GM12878 (cell line): ENCODE data around the gene BICC1. TPM values are rescaled to one million over a fixed set of nuclear protein-coding genes. Genes with fewer than 3 reads are reported as not detected.

Experiments
- ATAC-seq: fragments of 200-7000 bp; cut with Tn5 transposase; 3 replicates; pipeline ENCODE4 v1.9.1; 2020; ENCODE audit warnings: mild to moderate bottlenecking, moderate library complexity
- BruUV-seq: library from RNA; stranded (reverse); fragments of 400-500 nt; replicated peaks from 2 replicates; lab custom pipeline; 2021; lab: Mats Ljungman, UMichigan
- CTCF ChIA-PET: fragments of 300-600 bp; sonication (Branson Sonifier 250); formaldehyde crosslinking; extraction: SDS; loops from one replicate; lab custom pipeline; 2021; ENCODE audit warnings: inconsistent platforms; lab: Yijun Ruan, JAX
- POLR2A ChIA-PET: fragments of 350-600 bp; formaldehyde crosslinking; extraction: SDS; loops from one replicate; lab custom pipeline; 2021; ENCODE audit warnings: inconsistent platforms; lab: Charles Lee
- RAD21 ChIA-PET: fragments of 300-600 bp; sonication (Branson Sonifier 250); formaldehyde crosslinking; loops from one replicate; lab custom pipeline; 2023; ENCODE audit warnings: antibody characterized with exemption; ENCODE audit not compliant: unreplicated experiment; lab: Charles Lee
- SMC1A ChIA-PET: fragments of 300-600 bp; sonication (Branson Sonifier 250); formaldehyde crosslinking; loops from one replicate; lab custom pipeline; 2023; ENCODE audit not compliant: unreplicated experiment, uncharacterized antibody; lab: Charles Lee
- DNase-seq: peaks from one replicate; pipeline ENCODE4 v3.0.0-alpha.2; 2011; ENCODE audit warnings: low read depth, low spot score
- FAIRE-seq: peaks from 3 replicates; lab custom pipeline; 2011; peaks lifted over from hg19 to GRCh38; lab: Jason Lieb, UNC
- H2AFZ ChIP-seq: 2 replicates; pipeline ENCODE4 v1.6.0; 2011; ENCODE audit warnings: low read depth, low read length, control low read depth; ENCODE audit not compliant: control insufficient read depth
- H3K27ac ChIP-seq: 2 replicates; pipeline ENCODE4 v1.5.1; 2011; ENCODE audit warnings: control low read depth; ENCODE audit not compliant: control insufficient read depth, insufficient read depth
- H3K27me3 ChIP-seq, 2 experiments: replicated peaks in 1 of 2; 2 replicates each; pipeline versions ENCODE4 v1.6.0 to v1.6.1; 2011; ENCODE audit warnings: low read length in 1 of 2; ENCODE audit not compliant: control insufficient read depth in 2 of 2, insufficient read depth in 2 of 2
- H3K36me3 ChIP-seq, 2 experiments: 2 replicates each; pipeline ENCODE4 v1.5.1; 2011; ENCODE audit warnings: low read length in 1 of 2; ENCODE audit not compliant: control insufficient read depth in 2 of 2, insufficient read depth in 2 of 2
- H3K4me1 ChIP-seq: 2 replicates; pipeline ENCODE4 v1.6.1; 2011; ENCODE audit warnings: mild to moderate bottlenecking, low read length, moderate library complexity, mixed read lengths; ENCODE audit not compliant: control insufficient read depth, insufficient read depth
- H3K4me2 ChIP-seq: 2 replicates; pipeline ENCODE4 v1.6.0; 2011; ENCODE audit warnings: control low read depth; ENCODE audit not compliant: control insufficient read depth, insufficient read depth
- H3K4me3 ChIP-seq: fragments of 200-600 bp; sonication (generic); 2 replicates; pipeline ENCODE4 v1.5.1; 2016
- H3K79me2 ChIP-seq: 2 replicates; pipeline ENCODE4 v1.6.0; 2011; ENCODE audit warnings: low read length; ENCODE audit not compliant: control insufficient read depth, insufficient read depth
- H3K9ac ChIP-seq: 2 replicates; pipeline ENCODE4 v1.8.0; 2011; ENCODE audit warnings: low read length, control low read depth, mixed read lengths; ENCODE audit not compliant: control insufficient read depth, insufficient read depth
- H3K9me3 ChIP-seq: replicated peaks from 3 replicates; pipeline ENCODE4 v1.5.1; 2011; ENCODE audit warnings: mild to moderate bottlenecking, low read length; ENCODE audit not compliant: control insufficient read depth, insufficient read depth
- H4K20me1 ChIP-seq: 2 replicates; pipeline ENCODE4 v1.6.0; 2011; ENCODE audit not compliant: control insufficient read depth, insufficient read depth
- CHD4 ChIP-seq: fragments of 200-600 bp; sonication (generic); IDR thresholded peaks from 2 replicates; pipeline ENCODE4 v1.6.1; 2016; ENCODE audit warnings: mild to moderate bottlenecking
- FOS ChIP-seq: IDR thresholded peaks from 3 replicates; pipeline ENCODE4 v1.6.1; 2011; ENCODE audit warnings: borderline replicate concordance; ENCODE audit not compliant: insufficient read length; ENCODE audit errors: extremely low read depth
- KLF5 ChIP-seq: fragments of 450-650 bp; IDR thresholded peaks from 2 replicates; pipeline ENCODE4 v1.6.1; 2014; ENCODE audit warnings: mild to moderate bottlenecking; ENCODE audit not compliant: partially characterized antibody
- MTA3 ChIP-seq: IDR thresholded peaks from 2 replicates; pipeline ENCODE4 v1.6.1; 2012; ENCODE audit warnings: low read length, inconsistent platforms, borderline replicate concordance
- NR2C1 ChIP-seq: fragments of 450-650 bp; IDR thresholded peaks from 2 replicates; pipeline ENCODE4 v1.6.1; 2017; ENCODE audit warnings: antibody characterized with exemption, mild to moderate bottlenecking, moderate library complexity
- POLR2A ChIP-seq: IDR thresholded peaks from 2 replicates; pipeline ENCODE4 v1.6.1; 2011; ENCODE audit warnings: low read depth, mild to moderate bottlenecking, low read length
- RFX5 ChIP-seq: IDR thresholded peaks from 2 replicates; pipeline ENCODE4 v1.6.1; 2011; ENCODE audit warnings: low read depth, low read length, improper control_type of control experiment
- SREBF1 ChIP-seq: IDR thresholded peaks from 2 replicates; pipeline ENCODE4 v1.6.1; 2012; ENCODE audit warnings: mild to moderate bottlenecking, low read length
- WRNIP1 ChIP-seq: IDR thresholded peaks from 2 replicates; pipeline ENCODE4 v1.6.1; 2011; ENCODE audit warnings: low read depth, low read length, improper control_type of control experiment, borderline replicate concordance
- YY1 ChIP-seq: IDR thresholded peaks from 2 replicates; pipeline ENCODE4 v1.6.1; 2011; ENCODE audit warnings: low read depth, mild to moderate bottlenecking, low read length
- ZNF207 ChIP-seq: fragments of 450-650 bp; IDR thresholded peaks from 2 replicates; pipeline ENCODE4 v1.6.1; 2014; ENCODE audit warnings: antibody characterized with exemption, mild to moderate bottlenecking, borderline replicate concordance
- WGBS: methylation state at CpG from one replicate; pipeline ENCODE4 v1.1.6; 2016; ENCODE audit warnings: low lambda C conversion rate; ENCODE audit not compliant: insufficient replicate concordance, insufficient coverage; ENCODE audit errors: missing lambda C conversion rate; 5-methylcytosine and 5-hydroxymethylcytosine counted together
- in situ Hi-C: fragments of 300-500 bp; cut with MboI; formaldehyde crosslinking; loops from 9 replicates; pipeline ENCODE4 v1.14.3; 2018; ENCODE audit warnings: mixed read lengths
- intact Hi-C: fragments of 100-400 bp; cut with micrococcal nuclease; formaldehyde crosslinking; loops from one replicate; pipeline ENCODE4 v1.14.2; 2022; ENCODE audit not compliant: unreplicated experiment
- polyA plus RNA-seq, 11 experiments: library from polyadenylated mRNA; depleted of rRNA in 4 of 11; unstranded in 6 of 11; stranded (reverse) in 5 of 11; fragments of >200 nt; fragmentation: Nextera tagmentation in 4 of 11; fragmentation: Illumina TruSeq in 1 of 11; extraction: Ambion mirVana in 4 of 11; extraction: Trizol in 1 of 11; gene quantifications; 1 replicate in 1 of 11; 2 replicates in 10 of 11; pipeline versions ENCODE4 v1.2.1 to v1.2.3, GENCODE V29; 2011 to 2016; ENCODE audit warnings: inconsistent platforms in 2 of 11, missing spikeins in 2 of 11, low read depth in 1 of 11
- total RNA-seq, 4 experiments: library from RNA; depleted of rRNA in 3 of 4; stranded (reverse); fragments of >200 nt in 3 of 4; fragmentation: Illumina TruSeq in 1 of 4; extraction: Trizol in 1 of 4; gene quantifications; 2 replicates each; pipeline versions ENCODE4 v1.2.1 to v1.2.3, GENCODE V29; 2013 to 2021
- TF ChIP-seq, protein P1 (sequence below): fragments of 450-650 bp; formaldehyde crosslinking; IDR thresholded peaks from 2 replicates; pipeline ENCODE4 v1.4.0; 2022; ENCODE audit warnings: mild to moderate bottlenecking, moderate library complexity
- TF ChIP-seq, protein P2 (sequence below), 3 experiments: IDR thresholded peaks in 2 of 3; conservative IDR thresholded peaks in 1 of 3; 2 replicates each; pipeline ENCODE4 v1.5.1; 2011; ENCODE audit warnings: low read depth in 3 of 3, low read length in 3 of 3, mild to moderate bottlenecking in 3 of 3, control low read depth in 2 of 3, moderate library complexity in 2 of 3, inconsistent platforms in 1 of 3, mixed read lengths in 1 of 3; ENCODE audit not compliant: control insufficient read depth in 2 of 3, insufficient read depth in 1 of 3; ENCODE audit errors: extremely low read depth in 1 of 3
- TF ChIP-seq, protein P3 (sequence below): fragments of 450-650 bp; IDR thresholded peaks from 2 replicates; pipeline ENCODE4 v1.6.1; 2017; ENCODE audit warnings: mild to moderate bottlenecking
- TF ChIP-seq, protein P4 (sequence below): fragments of 450-650 bp; IDR thresholded peaks from 2 replicates; pipeline ENCODE4 v1.6.1; 2017; ENCODE audit warnings: mild to moderate bottlenecking, low read depth, inconsistent platforms; ENCODE audit not compliant: poor library complexity, severe bottlenecking

The BICC1 gene
- total and polyA plus RNA-seq, 10 of the 15 experiments (the other 5 are each of a cell fraction or from before 2014, with no cell fraction given), result 0.01 to 0.10 (median 0.04) TPM; not detected in 5

DNA sequence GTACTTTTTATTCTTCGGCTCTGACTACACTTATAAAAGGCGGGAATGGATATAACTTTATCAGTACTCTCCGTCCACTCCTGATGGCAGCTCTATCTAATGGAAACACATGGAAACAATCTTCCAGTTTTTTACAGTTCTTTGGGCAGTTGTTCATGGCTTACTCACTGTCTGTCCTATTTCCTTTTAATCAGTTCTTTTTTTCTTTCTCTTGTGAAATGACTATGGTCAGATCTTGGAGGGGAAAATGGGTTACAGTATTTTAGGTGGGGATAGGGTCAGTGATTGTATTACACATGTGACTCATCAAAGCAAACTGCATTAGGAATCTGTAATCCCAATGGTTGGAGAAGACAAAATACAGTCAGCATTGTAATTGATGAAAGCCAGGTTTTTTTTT lies 112.4 kb downstream of the BICC1 start (continued):
- TF ChIP-seq, protein P1, sequence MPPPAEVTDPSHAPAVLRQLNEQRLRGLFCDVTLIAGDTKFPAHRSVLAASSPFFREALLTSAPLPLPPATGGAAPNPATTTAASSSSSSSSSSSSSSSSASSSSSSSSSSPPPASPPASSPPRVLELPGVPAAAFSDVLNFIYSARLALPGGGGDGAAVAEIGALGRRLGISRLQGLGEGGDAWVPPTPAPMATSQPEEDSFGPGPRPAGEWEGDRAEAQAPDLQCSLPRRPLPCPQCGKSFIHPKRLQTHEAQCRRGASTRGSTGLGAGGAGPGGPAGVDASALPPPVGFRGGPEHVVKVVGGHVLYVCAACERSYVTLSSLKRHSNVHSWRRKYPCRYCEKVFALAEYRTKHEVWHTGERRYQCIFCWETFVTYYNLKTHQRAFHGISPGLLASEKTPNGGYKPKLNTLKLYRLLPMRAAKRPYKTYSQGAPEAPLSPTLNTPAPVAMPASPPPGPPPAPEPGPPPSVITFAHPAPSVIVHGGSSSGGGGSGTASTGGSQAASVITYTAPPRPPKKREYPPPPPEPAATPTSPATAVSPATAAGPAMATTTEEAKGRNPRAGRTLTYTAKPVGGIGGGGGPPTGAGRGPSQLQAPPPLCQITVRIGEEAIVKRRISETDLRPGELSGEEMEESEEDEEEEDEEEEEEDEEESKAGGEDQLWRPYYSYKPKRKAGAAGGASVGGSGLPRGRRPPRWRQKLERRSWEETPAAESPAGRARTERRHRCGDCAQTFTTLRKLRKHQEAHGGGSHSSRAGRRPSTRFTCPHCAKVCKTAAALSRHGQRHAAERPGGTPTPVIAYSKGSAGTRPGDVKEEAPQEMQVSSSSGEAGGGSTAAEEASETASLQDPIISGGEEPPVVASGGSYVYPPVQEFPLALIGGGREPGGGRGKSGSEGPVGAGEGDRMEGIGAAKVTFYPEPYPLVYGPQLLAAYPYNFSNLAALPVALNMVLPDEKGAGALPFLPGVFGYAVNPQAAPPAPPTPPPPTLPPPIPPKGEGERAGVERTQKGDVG (CRISPR knock-in tag), result no peak
- TF ChIP-seq NR2C1, result no peak
- TF ChIP-seq POLR2A, result no peak
- no peak for TF ChIP-seq RFX5
- no peak for TF ChIP-seq MTA3
- TF ChIP-seq, protein P2, sequence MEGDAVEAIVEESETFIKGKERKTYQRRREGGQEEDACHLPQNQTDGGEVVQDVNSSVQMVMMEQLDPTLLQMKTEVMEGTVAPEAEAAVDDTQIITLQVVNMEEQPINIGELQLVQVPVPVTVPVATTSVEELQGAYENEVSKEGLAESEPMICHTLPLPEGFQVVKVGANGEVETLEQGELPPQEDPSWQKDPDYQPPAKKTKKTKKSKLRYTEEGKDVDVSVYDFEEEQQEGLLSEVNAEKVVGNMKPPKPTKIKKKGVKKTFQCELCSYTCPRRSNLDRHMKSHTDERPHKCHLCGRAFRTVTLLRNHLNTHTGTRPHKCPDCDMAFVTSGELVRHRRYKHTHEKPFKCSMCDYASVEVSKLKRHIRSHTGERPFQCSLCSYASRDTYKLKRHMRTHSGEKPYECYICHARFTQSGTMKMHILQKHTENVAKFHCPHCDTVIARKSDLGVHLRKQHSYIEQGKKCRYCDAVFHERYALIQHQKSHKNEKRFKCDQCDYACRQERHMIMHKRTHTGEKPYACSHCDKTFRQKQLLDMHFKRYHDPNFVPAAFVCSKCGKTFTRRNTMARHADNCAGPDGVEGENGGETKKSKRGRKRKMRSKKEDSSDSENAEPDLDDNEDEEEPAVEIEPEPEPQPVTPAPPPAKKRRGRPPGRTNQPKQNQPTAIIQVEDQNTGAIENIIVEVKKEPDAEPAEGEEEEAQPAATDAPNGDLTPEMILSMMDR (IDR thresholded peaks at IDR 0.05 in 2 of 3, conservative IDR thresholded peaks at IDR 0.05 in 1 of 3; ENCODE audit: control insufficient read depth in 2 of 3, extremely low read depth in 1 of 3, insufficient read depth in 1 of 3, low read depth in 3 of 3, low read length in 3 of 3), result no peak
- no peak for TF ChIP-seq WRNIP1

DNA sequence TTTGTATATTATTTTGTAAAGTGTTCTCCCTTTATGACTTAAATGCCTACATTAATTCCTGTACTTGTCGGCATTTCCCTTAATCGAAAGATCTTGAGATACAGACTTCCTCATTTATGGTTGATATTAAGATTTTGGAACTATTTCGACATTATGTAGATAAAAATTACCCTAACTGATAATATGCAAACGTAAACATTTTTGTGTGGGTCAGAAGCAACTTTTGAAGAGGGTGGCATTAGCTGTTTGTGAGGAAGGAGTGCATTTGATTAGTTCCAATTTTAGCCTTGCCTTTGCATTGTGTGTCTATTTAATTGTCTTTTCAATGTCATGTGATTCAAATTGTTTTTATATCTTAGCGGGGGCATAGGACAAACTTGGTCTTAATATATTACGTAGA lies 114.7 kb downstream of the BICC1 start:
- H3K9ac ChIP-seq, result no peak overlapping the region
- intact Hi-C loops, result no loop called here
- ChIA-PET SMC1A (no interaction called here), RAD21 (no interaction called here), CTCF (no interaction called here), POLR2A (no interaction called here)
- no peak for FAIRE-seq
- H4K20me1 ChIP-seq, result no peaks in the 10 kb centered on the region
- no peaks in the 10 kb centered on the region for H3K79me2 ChIP-seq
- no peak overlapping the region for H3K4me2 ChIP-seq
- no peaks in the 10 kb centered on the region for H3K27me3 ChIP-seq
- H3K4me3 ChIP-seq, result no peak overlapping the region
- no peaks in the 10 kb centered on the region for H3K9me3 ChIP-seq
- in situ Hi-C loops, result no loop called here
- H3K36me3 ChIP-seq, result no peaks in the 10 kb centered on the region
- no peak for DNase-seq
- 58% methylated on average over 6 of the region's 6 CpGs for WGBS
- no peak overlapping the region for H2AFZ ChIP-seq
- H3K27ac ChIP-seq, result no peak overlapping the region
- BruUV-seq, result no TSS peak
- H3K4me1 ChIP-seq, result no peaks in the 10 kb centered on the region
- no peak for ATAC-seq
- TF ChIP-seq FOS, result no peak
- no peak for TF ChIP-seq KLF5
- TF ChIP-seq, protein P3, sequence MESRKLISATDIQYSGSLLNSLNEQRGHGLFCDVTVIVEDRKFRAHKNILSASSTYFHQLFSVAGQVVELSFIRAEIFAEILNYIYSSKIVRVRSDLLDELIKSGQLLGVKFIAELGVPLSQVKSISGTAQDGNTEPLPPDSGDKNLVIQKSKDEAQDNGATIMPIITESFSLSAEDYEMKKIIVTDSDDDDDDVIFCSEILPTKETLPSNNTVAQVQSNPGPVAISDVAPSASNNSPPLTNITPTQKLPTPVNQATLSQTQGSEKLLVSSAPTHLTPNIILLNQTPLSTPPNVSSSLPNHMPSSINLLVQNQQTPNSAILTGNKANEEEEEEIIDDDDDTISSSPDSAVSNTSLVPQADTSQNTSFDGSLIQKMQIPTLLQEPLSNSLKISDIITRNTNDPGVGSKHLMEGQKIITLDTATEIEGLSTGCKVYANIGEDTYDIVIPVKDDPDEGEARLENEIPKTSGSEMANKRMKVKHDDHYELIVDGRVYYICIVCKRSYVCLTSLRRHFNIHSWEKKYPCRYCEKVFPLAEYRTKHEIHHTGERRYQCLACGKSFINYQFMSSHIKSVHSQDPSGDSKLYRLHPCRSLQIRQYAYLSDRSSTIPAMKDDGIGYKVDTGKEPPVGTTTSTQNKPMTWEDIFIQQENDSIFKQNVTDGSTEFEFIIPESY, result no peak
- TF ChIP-seq CHD4, result no peak
- TF ChIP-seq, protein P4, sequence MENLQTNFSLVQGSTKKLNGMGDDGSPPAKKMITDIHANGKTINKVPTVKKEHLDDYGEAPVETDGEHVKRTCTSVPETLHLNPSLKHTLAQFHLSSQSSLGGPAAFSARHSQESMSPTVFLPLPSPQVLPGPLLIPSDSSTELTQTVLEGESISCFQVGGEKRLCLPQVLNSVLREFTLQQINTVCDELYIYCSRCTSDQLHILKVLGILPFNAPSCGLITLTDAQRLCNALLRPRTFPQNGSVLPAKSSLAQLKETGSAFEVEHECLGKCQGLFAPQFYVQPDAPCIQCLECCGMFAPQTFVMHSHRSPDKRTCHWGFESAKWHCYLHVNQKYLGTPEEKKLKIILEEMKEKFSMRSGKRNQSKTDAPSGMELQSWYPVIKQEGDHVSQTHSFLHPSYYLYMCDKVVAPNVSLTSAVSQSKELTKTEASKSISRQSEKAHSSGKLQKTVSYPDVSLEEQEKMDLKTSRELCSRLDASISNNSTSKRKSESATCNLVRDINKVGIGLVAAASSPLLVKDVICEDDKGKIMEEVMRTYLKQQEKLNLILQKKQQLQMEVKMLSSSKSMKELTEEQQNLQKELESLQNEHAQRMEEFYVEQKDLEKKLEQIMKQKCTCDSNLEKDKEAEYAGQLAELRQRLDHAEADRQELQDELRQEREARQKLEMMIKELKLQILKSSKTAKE, result no peak
- TF ChIP-seq POLR2A, result no peak
- no peak for TF ChIP-seq YY1
- no peak for TF ChIP-seq SREBF1
- no peak for TF ChIP-seq ZNF207
